Upper lobe of left lung (tissue), 4 donors: Measurements from ENCODE around the gene STARD10.

ENCODE experiments used
- POLR2A ChIP-seq, 4 donors: fragments of 450-650 bp; IDR thresholded peaks; one replicate each; pipeline ENCODE4 v1.5.1; 2016 to 2017; ENCODE audit warnings: antibody characterized with exemption in 4 of 4, mild to moderate bottlenecking in 2 of 4
- TF ChIP-seq, protein P1 (sequence below), 6 experiments: fragments of 450-650 bp in 4 of 6; fragments of 200-600 bp in 2 of 6; sonication (generic) in 2 of 6; IDR thresholded peaks; one replicate each; pipeline ENCODE4 v1.5.1; 2016 to 2019; ENCODE audit warnings: antibody characterized with exemption in 6 of 6

DNA sequence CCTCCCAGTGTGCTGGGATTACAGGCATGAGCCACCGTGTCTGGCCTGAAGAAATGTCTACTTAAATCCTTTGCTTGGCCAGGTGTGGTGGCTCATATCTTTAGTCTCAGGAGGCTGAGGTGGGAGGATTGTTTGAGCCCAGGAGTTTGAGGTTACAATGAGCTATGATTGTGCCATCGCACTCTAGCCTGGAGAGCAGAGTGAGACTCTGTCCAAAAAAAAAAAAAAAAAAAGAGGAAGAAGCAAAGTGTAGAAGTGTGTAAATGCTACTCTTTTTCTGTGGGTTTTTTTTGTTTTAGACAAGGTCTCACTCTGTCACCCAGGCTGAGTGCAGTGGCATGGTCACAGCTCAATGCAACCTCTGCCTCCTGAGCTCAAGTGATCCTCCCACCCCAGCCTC, 13.9 kb upstream of the STARD10 start:
- TF ChIP-seq, protein P1, sequence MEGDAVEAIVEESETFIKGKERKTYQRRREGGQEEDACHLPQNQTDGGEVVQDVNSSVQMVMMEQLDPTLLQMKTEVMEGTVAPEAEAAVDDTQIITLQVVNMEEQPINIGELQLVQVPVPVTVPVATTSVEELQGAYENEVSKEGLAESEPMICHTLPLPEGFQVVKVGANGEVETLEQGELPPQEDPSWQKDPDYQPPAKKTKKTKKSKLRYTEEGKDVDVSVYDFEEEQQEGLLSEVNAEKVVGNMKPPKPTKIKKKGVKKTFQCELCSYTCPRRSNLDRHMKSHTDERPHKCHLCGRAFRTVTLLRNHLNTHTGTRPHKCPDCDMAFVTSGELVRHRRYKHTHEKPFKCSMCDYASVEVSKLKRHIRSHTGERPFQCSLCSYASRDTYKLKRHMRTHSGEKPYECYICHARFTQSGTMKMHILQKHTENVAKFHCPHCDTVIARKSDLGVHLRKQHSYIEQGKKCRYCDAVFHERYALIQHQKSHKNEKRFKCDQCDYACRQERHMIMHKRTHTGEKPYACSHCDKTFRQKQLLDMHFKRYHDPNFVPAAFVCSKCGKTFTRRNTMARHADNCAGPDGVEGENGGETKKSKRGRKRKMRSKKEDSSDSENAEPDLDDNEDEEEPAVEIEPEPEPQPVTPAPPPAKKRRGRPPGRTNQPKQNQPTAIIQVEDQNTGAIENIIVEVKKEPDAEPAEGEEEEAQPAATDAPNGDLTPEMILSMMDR (IDR thresholded peaks at IDR 0.05), result no peak
- TF ChIP-seq POLR2A (IDR thresholded peaks at IDR 0.05), result no peak
